H9 (cell line): Measurements from ENCODE around the gene RXRB. TPM values are rescaled to one million over a fixed set of nuclear protein-coding genes. Genes with fewer than 3 reads are reported as not detected.

Experiments used
- DNase-seq: peaks from one replicate; pipeline ENCODE4 v3.0.0-alpha.2; 2017
- H2AFZ ChIP-seq: one replicate; pipeline ENCODE4 v1.6.1; 2013; ENCODE audit warnings: mild to moderate bottlenecking, low read length, control low read depth, moderate library complexity
- H2AK5ac ChIP-seq: 2 replicates; pipeline ENCODE4 v1.6.1; 2013; ENCODE audit warnings: low read length, control low read depth, mixed read lengths; ENCODE audit not compliant: insufficient read length
- H2BK120ac ChIP-seq: one replicate; pipeline ENCODE4 v1.6.1; 2013; ENCODE audit warnings: low read depth, mild to moderate bottlenecking, low read length, control low read depth, inconsistent platforms; ENCODE audit not compliant: poor library complexity, severe bottlenecking
- H2BK12ac ChIP-seq: 2 replicates; pipeline ENCODE4 v1.6.1; 2013; ENCODE audit warnings: low read length, control low read depth, mixed read lengths, low read depth; ENCODE audit not compliant: insufficient read length
- H2BK15ac ChIP-seq: 2 replicates; pipeline ENCODE4 v1.6.1; 2013; ENCODE audit warnings: low read depth, low read length, control low read depth
- H2BK20ac ChIP-seq: one replicate; pipeline ENCODE4 v1.6.1; 2013; ENCODE audit warnings: low read depth, mild to moderate bottlenecking, low read length, control low read depth, inconsistent platforms; ENCODE audit not compliant: poor library complexity, severe bottlenecking
- H2BK5ac ChIP-seq: 2 replicates; pipeline ENCODE4 v1.6.1; 2013; ENCODE audit warnings: low read length, control low read depth, mixed read lengths; ENCODE audit not compliant: insufficient read length
- H3K14ac ChIP-seq: 2 replicates; pipeline ENCODE4 v1.6.1; 2013; ENCODE audit warnings: low read length, control low read depth; ENCODE audit not compliant: insufficient read depth
- H3K18ac ChIP-seq: 2 replicates; pipeline ENCODE4 v1.6.1; 2013; ENCODE audit warnings: low read depth, mild to moderate bottlenecking, mixed read lengths, low read length, control low read depth; ENCODE audit not compliant: insufficient read length
- H3K23ac ChIP-seq: 2 replicates; pipeline ENCODE4 v1.6.1; 2013; ENCODE audit warnings: low read length, control low read depth, mixed read lengths, low read depth; ENCODE audit not compliant: insufficient read length
- H3K23me2 ChIP-seq: 2 replicates; pipeline ENCODE4 v1.6.1; 2013; ENCODE audit warnings: low read depth, mild to moderate bottlenecking, mixed read lengths, low read length, control low read depth; ENCODE audit not compliant: insufficient read length, poor library complexity, severe bottlenecking
- H3K27ac ChIP-seq: 2 replicates; pipeline ENCODE4 v1.5.1; 2013; ENCODE audit warnings: low read length, control low read depth, mixed read lengths, low read depth; ENCODE audit not compliant: insufficient read length
- H3K27me3 ChIP-seq: 2 replicates; pipeline ENCODE4 v1.6.1; 2013; ENCODE audit warnings: low read length, control low read depth, inconsistent platforms; ENCODE audit not compliant: insufficient read depth
- H3K4ac ChIP-seq: 2 replicates; pipeline ENCODE4 v1.6.1; 2013; ENCODE audit warnings: low read depth, mild to moderate bottlenecking, control low read depth, inconsistent platforms, low read length, moderate library complexity
- H3K4me1 ChIP-seq: 2 replicates; pipeline ENCODE4 v1.6.1; 2013; ENCODE audit warnings: low read length, control low read depth, inconsistent platforms; ENCODE audit not compliant: insufficient read depth
- H3K4me2 ChIP-seq: 2 replicates; pipeline ENCODE4 v1.6.1; 2013; ENCODE audit warnings: low read length, control low read depth, mixed read lengths; ENCODE audit not compliant: insufficient read length, insufficient read depth
- H3K56ac ChIP-seq: 2 replicates; pipeline ENCODE4 v1.6.1; 2013; ENCODE audit warnings: low read depth, mild to moderate bottlenecking, mixed read lengths, low read length, control low read depth; ENCODE audit not compliant: insufficient read length
- H3K79me1 ChIP-seq: 2 replicates; pipeline ENCODE4 v1.6.1; 2013; ENCODE audit warnings: low read depth, mild to moderate bottlenecking, moderate library complexity, low read length, control low read depth, inconsistent platforms; ENCODE audit not compliant: insufficient read depth, poor library complexity, severe bottlenecking
- H3K79me2 ChIP-seq: 2 replicates; pipeline ENCODE4 v1.6.1; 2013; ENCODE audit warnings: low read length, control low read depth, inconsistent platforms; ENCODE audit not compliant: insufficient read depth
- H3K9ac ChIP-seq: 2 replicates; pipeline ENCODE4 v1.6.1; 2013; ENCODE audit warnings: low read length, control low read depth, mixed read lengths; ENCODE audit not compliant: insufficient read length; ENCODE audit errors: extremely low read depth
- H3K9me3 ChIP-seq: one replicate; pipeline ENCODE4 v1.6.1; 2013; ENCODE audit warnings: low read depth, low read length, inconsistent platforms; ENCODE audit not compliant: control insufficient read depth
- H3T11ph ChIP-seq: one replicate; pipeline ENCODE4 v1.6.1; 2013; ENCODE audit warnings: mild to moderate bottlenecking, low read length, control low read depth, inconsistent platforms
- H4K20me1 ChIP-seq: one replicate; pipeline ENCODE4 v1.6.1; 2013; ENCODE audit not compliant: control insufficient read depth, insufficient read length, insufficient read depth
- H4K5ac ChIP-seq: 2 replicates; pipeline ENCODE4 v1.6.1; 2013; ENCODE audit warnings: low read depth, mild to moderate bottlenecking, mixed read lengths, low read length, control low read depth; ENCODE audit not compliant: insufficient read length
- H4K8ac ChIP-seq: replicated peaks from 2 replicates; pipeline ENCODE4 v1.6.1; 2013; ENCODE audit warnings: low read length, control low read depth, mixed read lengths, low read depth; ENCODE audit not compliant: insufficient read length
- H4K91ac ChIP-seq: 2 replicates; pipeline ENCODE4 v1.6.1; 2013; ENCODE audit warnings: low read depth, mild to moderate bottlenecking, moderate library complexity, mixed read lengths, low read length, control low read depth; ENCODE audit not compliant: insufficient read length
- H3K27ac Mint-ChIP-seq, 3 experiments: 2 replicates in 2 of 3; 3 replicates in 1 of 3; pipeline ENCODE4 v1.8.0; 2020 to 2021; ENCODE audit warnings: mixed read lengths in 3 of 3, mild to moderate bottlenecking in 1 of 3, moderate library complexity in 1 of 3
- H3K27me3 Mint-ChIP-seq: 2 replicates; pipeline ENCODE4 v1.8.0; 2021; ENCODE audit warnings: low read depth, mild to moderate bottlenecking, moderate library complexity, mixed read lengths
- H3K36me3 Mint-ChIP-seq, 3 experiments: 2 replicates in 2 of 3; 3 replicates in 1 of 3; pipeline ENCODE4 v1.8.0; 2020 to 2021; ENCODE audit warnings: low read depth in 3 of 3, mixed read lengths in 3 of 3; ENCODE audit not compliant: insufficient read depth in 1 of 3
- H3K4me1 Mint-ChIP-seq, 2 experiments: 2 replicates each; pipeline ENCODE4 v1.8.0; 2020; ENCODE audit warnings: mixed read lengths in 2 of 2
- H3K4me3 Mint-ChIP-seq, 2 experiments: 2 replicates in 1 of 2; 3 replicates in 1 of 2; pipeline ENCODE4 v1.8.0; 2020 to 2021; ENCODE audit warnings: mild to moderate bottlenecking in 2 of 2, mixed read lengths in 2 of 2, moderate library complexity in 1 of 2
- H3K9me3 Mint-ChIP-seq, 2 experiments: 2 replicates in 1 of 2; 3 replicates in 1 of 2; pipeline ENCODE4 v1.8.0; 2020; ENCODE audit warnings: mild to moderate bottlenecking in 2 of 2, mixed read lengths in 2 of 2, moderate library complexity in 1 of 2
- CTCF ChIP-seq: fragments of 200-600 bp; sonication (generic); conservative IDR thresholded peaks from 3 replicates; pipeline ENCODE4 v1.8.0; 2021; ENCODE audit warnings: antibody characterized with exemption, mild to moderate bottlenecking
- WGBS: extraction: QIAGEN DNeasy Blood & Tissue Kit; methylation state at CpG from one replicate; pipeline ENCODE4 v1.1.7; 2013; ENCODE audit warnings: missing lambda C conversion rate, low lambda C conversion rate, mixed read lengths; ENCODE audit not compliant: insufficient read length; ENCODE audit errors: extremely low coverage; 5-methylcytosine and 5-hydroxymethylcytosine counted together
- total RNA-seq: library from RNA; stranded (reverse); gene quantifications from 2 replicates; pipeline ENCODE4 v1.2.1, GENCODE V29; 2021

Gene RXRB
- total RNA-seq, 1 experiment from 2014 or later, result 14.8 TPM

GRCh38 chr6:33178755-33179475 lies 21.6 kb downstream of the RXRB start:
- H3K27ac Mint-ChIP-seq, result no peak overlapping the region
- Histone ChIP-seq H4K5ac (no peak overlapping the region), H3K4me1 (no peaks in the 10 kb centered on the region), H2AK5ac (no peak overlapping the region), H4K8ac (no peak overlapping the region), H3K14ac (no peak overlapping the region), H2BK12ac (no peak overlapping the region), H3K23ac (no peak overlapping the region), H3K18ac (no peak overlapping the region), H3K27me3 (no peaks in the 10 kb centered on the region), H3K9me3 (no peaks in the 10 kb centered on the region), H3K23me2 (no peaks in the 10 kb centered on the region), H3K56ac (no peak overlapping the region), H3K9ac (no peak overlapping the region), H3K79me1 (no peaks in the 10 kb centered on the region), H2BK20ac (no peak overlapping the region), H2AFZ (no peak overlapping the region), H4K91ac (no peak overlapping the region), H2BK15ac (no peak overlapping the region), H2BK120ac (no peak overlapping the region), H2BK5ac (no peak overlapping the region), H3K79me2 (no peaks in the 10 kb centered on the region), H3K4me2 (no peak overlapping the region), H3K4ac (no peak overlapping the region), H3T11ph (no peak overlapping the region), H3K27ac (no peak overlapping the region), H4K20me1 (no peaks in the 10 kb centered on the region)
- no peak for DNase-seq
- no CpG with 5 or more reads among the region's 10 CpGs for WGBS
- H3K36me3 Mint-ChIP-seq, result peaks cover 0 to 2% (median 0%) of the 10 kb centered on the region in 3 experiments; a peak in 2 of 7 replicates
- peaks cover 40% of the 10 kb centered on the region for H3K27me3 Mint-ChIP-seq
- H3K4me3 Mint-ChIP-seq, result no peak overlapping the region; a peak in 1 of 5 replicates
- no peak for TF ChIP-seq CTCF
- no peaks in the 10 kb centered on the region; a peak in 1 of 5 replicates for H3K9me3 Mint-ChIP-seq
- H3K4me1 Mint-ChIP-seq, result no peaks in the 10 kb centered on the region
